ENCODE results near the gene MYCN. TPM values are rescaled to one million over a fixed set of nuclear protein-coding genes. Genes with fewer than 3 reads are reported as not detected.

The MYCN gene
- not detected for total RNA-seq

GRCh38 chr2:15939854-15940660 is at the start of gene MYCN:
TSS of gene MYCN (plus strand) at chr2:15940550. CDS start at chr2:15942065, 1,515 bp downstream.
- no peaks in the 10 kb centered on the region for H3K4me1 Mint-ChIP-seq
- ATAC-seq = no peak
- H3K27ac Mint-ChIP-seq = no peak within 1 kb of the TSS
- CTCF ChIA-PET = interaction anchor here (0.7 to 3.1 kb wide), 6 partner anchors 9 to 816 kb away, joined by 3 to 12 read pairs (median 4); no protein-coding TSS in a partner anchor
- no peaks in the 10 kb centered on the region for H3K36me3 Mint-ChIP-seq
- no peak for DNase-seq
- H3K27me3 Mint-ChIP-seq = peaks cover 71% of the 10 kb centered on the region
- H3K9me3 Mint-ChIP-seq (ENCODE audit: low read depth) = no peaks in the 10 kb centered on the region
- H3K4me3 Mint-ChIP-seq = no peak within 1 kb of the TSS

- no peak for DNase-seq
- no peaks in the 10 kb centered on the region for H3K9me3 Mint-ChIP-seq (ENCODE audit: low read depth)
- ATAC-seq = no peak
- no peak overlapping the region for H3K4me3 Mint-ChIP-seq
- no peaks in the 10 kb centered on the region for H3K4me1 Mint-ChIP-seq
- no peaks in the 10 kb centered on the region for H3K36me3 Mint-ChIP-seq
- H3K27ac Mint-ChIP-seq = no peak overlapping the region
- CTCF ChIA-PET = no interaction called here
- H3K27me3 Mint-ChIP-seq = no peaks in the 10 kb centered on the region
These were observed 49.1 kb upstream of the MYCN start for GRCh38 chr2:15890936-15891905.

- ATAC-seq (no peak), DNase-seq (no peak)
- Mint-ChIP-seq H3K4me1 (no peaks in the 10 kb centered on the region), H3K27ac (no peak overlapping the region), H3K9me3 (ENCODE audit: low read depth) (peaks cover 4% of the 10 kb centered on the region), H3K36me3 (no peaks in the 10 kb centered on the region), H3K4me3 (no peak overlapping the region), H3K27me3 (no peaks in the 10 kb centered on the region)
- CTCF ChIA-PET = no interaction called here
These were observed 48.0 kb upstream of the MYCN start for GRCh38 chr2:15892151-15892880.

- no peak for ATAC-seq
- H3K9me3 Mint-ChIP-seq (ENCODE audit: low read depth) = peaks cover 7% of the 10 kb centered on the region
These were observed 47.3 kb upstream of the MYCN start for GRCh38 chr2:15893085-15893484.

GRCh38 chr2:15893689-15894480 is 46.5 kb upstream of the MYCN start:
- Mint-ChIP-seq H3K27me3 (no peaks in the 10 kb centered on the region), H3K4me3 (no peak overlapping the region), H3K27ac (no peak overlapping the region), H3K36me3 (no peaks in the 10 kb centered on the region), H3K9me3 (ENCODE audit: low read depth) (peaks cover 9% of the 10 kb centered on the region), H3K4me1 (no peaks in the 10 kb centered on the region)
- ATAC-seq (no peak), DNase-seq (no peak)
- CTCF ChIA-PET = no interaction called here

More at GRCh38 chr2:15893085-15893484, 47.3 kb upstream of the MYCN start:
- CTCF ChIA-PET = no interaction called here
- Mint-ChIP-seq H3K4me3 (no peak overlapping the region), H3K27ac (no peak overlapping the region), H3K36me3 (no peaks in the 10 kb centered on the region), H3K4me1 (no peaks in the 10 kb centered on the region), H3K27me3 (no peaks in the 10 kb centered on the region)
- no peak for DNase-seq

- CTCF ChIA-PET = no interaction called here
- no peaks in the 10 kb centered on the region for H3K4me1 Mint-ChIP-seq
- ATAC-seq = no peak
- no peak for DNase-seq
- H3K27ac Mint-ChIP-seq = no peak overlapping the region
- H3K4me3 Mint-ChIP-seq = no peak overlapping the region
- H3K36me3 Mint-ChIP-seq = no peaks in the 10 kb centered on the region
- H3K9me3 Mint-ChIP-seq (ENCODE audit: low read depth) = peaks cover 14% of the 10 kb centered on the region
- H3K27me3 Mint-ChIP-seq = no peaks in the 10 kb centered on the region
These were observed 45.7 kb upstream of the MYCN start for GRCh38 chr2:15894481-15895144.

- Mint-ChIP-seq H3K9me3 (ENCODE audit: low read depth) (peaks cover 14% of the 10 kb centered on the region), H3K36me3 (no peaks in the 10 kb centered on the region), H3K27ac (no peak overlapping the region), H3K4me1 (no peaks in the 10 kb centered on the region), H3K27me3 (no peaks in the 10 kb centered on the region), H3K4me3 (no peak overlapping the region)
- DNase-seq (no peak), ATAC-seq (no peak)
- CTCF ChIA-PET = no interaction called here
These were observed 44.5 kb upstream of the MYCN start for GRCh38 chr2:15895615-15896469.

- DNase-seq (no peak), ATAC-seq (no peak)
- CTCF ChIA-PET = no interaction called here
- Mint-ChIP-seq H3K27me3 (no peaks in the 10 kb centered on the region), H3K27ac (no peak overlapping the region), H3K9me3 (ENCODE audit: low read depth) (peaks cover 14% of the 10 kb centered on the region), H3K4me3 (no peak overlapping the region), H3K36me3 (no peaks in the 10 kb centered on the region), H3K4me1 (no peaks in the 10 kb centered on the region)
These were observed 43.5 kb upstream of the MYCN start for GRCh38 chr2:15896859-15897258.

GRCh38 chr2:15897431-15898098 is 42.8 kb upstream of the MYCN start:
- H3K4me1 Mint-ChIP-seq = no peaks in the 10 kb centered on the region
- H3K4me3 Mint-ChIP-seq = no peak overlapping the region
- CTCF ChIA-PET = no interaction called here
- no peak overlapping the region for H3K27ac Mint-ChIP-seq
- H3K27me3 Mint-ChIP-seq = no peaks in the 10 kb centered on the region
- DNase-seq = no peak
- H3K9me3 Mint-ChIP-seq (ENCODE audit: low read depth) = peaks cover 14% of the 10 kb centered on the region
- no peaks in the 10 kb centered on the region for H3K36me3 Mint-ChIP-seq
- ATAC-seq = no peak

GRCh38 chr2:15899327-15899612 is 41.1 kb upstream of the MYCN start:
- DNase-seq (no peak), ATAC-seq (no peak)
- CTCF ChIA-PET = no interaction called here
- Mint-ChIP-seq H3K36me3 (no peaks in the 10 kb centered on the region), H3K27ac (no peak overlapping the region), H3K4me1 (no peaks in the 10 kb centered on the region), H3K9me3 (ENCODE audit: low read depth) (peaks cover 14% of the 10 kb centered on the region), H3K4me3 (no peak overlapping the region), H3K27me3 (no peaks in the 10 kb centered on the region)

GRCh38 chr2:15899751-15900493 is 40.4 kb upstream of the MYCN start:
- H3K4me1 Mint-ChIP-seq = no peaks in the 10 kb centered on the region

More at GRCh38 chr2:15899751-15900493, 40.4 kb upstream of the MYCN start:
- H3K4me3 Mint-ChIP-seq = no peak overlapping the region
- H3K27ac Mint-ChIP-seq = no peak overlapping the region
- ATAC-seq (no peak), DNase-seq (no peak)
- CTCF ChIA-PET = no interaction called here
- no peaks in the 10 kb centered on the region for H3K27me3 Mint-ChIP-seq
- H3K36me3 Mint-ChIP-seq = no peaks in the 10 kb centered on the region
- peaks cover 14% of the 10 kb centered on the region for H3K9me3 Mint-ChIP-seq (ENCODE audit: low read depth)

All from activated CD8-positive, alpha-beta memory T cell treated with anti-CD3 and anti-CD28 coated beads, Interleukin-2, amount 10 ng/mL, durations not matched to agents 7 days and 5 days (primary cell).